Gastroesophageal sphincter (tissue), 4 donors: ENCODE measurements around the gene OR52N5. TPM values are rescaled to one million over a fixed set of nuclear protein-coding genes. Genes with fewer than 3 reads are reported as not detected.

Experiments
- ATAC-seq: fragments of 150-250 bp; one replicate; pipeline ENCODE4 v1.9.1; 2016; ENCODE audit warnings: mild to moderate bottlenecking, moderate library complexity
- H3K27ac ChIP-seq, 4 donors: fragments of 200-600 bp; sonication (generic) in 3 of 4; 1 replicate in 3 of 4; 2 replicates in 1 of 4; pipeline ENCODE4 v1.5.1; 2016 to 2019
- H3K27me3 ChIP-seq: fragments of 200-600 bp; sonication (generic); one replicate; pipeline ENCODE4 v1.5.1; 2019
- H3K36me3 ChIP-seq, 2 donors: fragments of 200-600 bp; sonication (generic); one replicate each; pipeline ENCODE4 v1.5.1; 2019; ENCODE audit warnings: control low read depth in 1 of 2
- H3K4me1 ChIP-seq, 3 donors: fragments of 200-600 bp; sonication (generic); 1 replicate in 2 of 3; 2 replicates in 1 of 3; pipeline ENCODE4 v1.5.1; 2016 to 2019; ENCODE audit warnings: control low read depth in 2 of 3
- H3K4me3 ChIP-seq, 2 donors: fragments of 200-600 bp; sonication (generic); one replicate each; pipeline ENCODE4 v1.5.1; 2019; ENCODE audit warnings: mild to moderate bottlenecking in 1 of 2, moderate library complexity in 1 of 2
- H3K9me3 ChIP-seq, 3 donors: fragments of 200-600 bp; sonication (generic); one replicate each; pipeline ENCODE4 v1.5.1; 2017 to 2019; ENCODE audit warnings: control low read depth in 2 of 3
- EP300 ChIP-seq: sonication (generic); formaldehyde crosslinking; IDR thresholded peaks from one replicate; pipeline ENCODE4 v1.6.1; 2017; ENCODE audit warnings: antibody characterized with exemption, mild to moderate bottlenecking
- POLR2A ChIP-seq, 2 donors: fragments of 450-650 bp; IDR thresholded peaks; one replicate each; pipeline ENCODE4 v1.6.1; 2017; ENCODE audit warnings: antibody characterized with exemption in 2 of 2, mild to moderate bottlenecking in 2 of 2, moderate library complexity in 1 of 2
- POLR2AphosphoS5 ChIP-seq: sonication (generic); formaldehyde crosslinking; IDR thresholded peaks from one replicate; pipeline ENCODE4 v1.6.1; 2017; ENCODE audit warnings: antibody characterized with exemption
- WGBS, 2 donors: methylation state at CpG; one replicate each; pipeline ENCODE4 v1.1.5; 2018; ENCODE audit warnings: low coverage in 1 of 2; 5-methylcytosine and 5-hydroxymethylcytosine counted together
- total RNA-seq, 4 donors: library from RNA; depleted of rRNA; stranded (reverse); fragments of >200 nt; gene quantifications; one replicate each; pipeline ENCODE4 v1.1.0, GENCODE V29; 2016
- TF ChIP-seq, protein P1 (sequence below), 4 experiments: fragments of 200-600 bp in 2 of 4; fragments of 450-650 bp in 2 of 4; sonication (generic) in 1 of 4; IDR thresholded peaks; one replicate each; pipeline ENCODE4 v1.5.1; 2017 to 2019; ENCODE audit warnings: antibody characterized with exemption in 4 of 4, mild to moderate bottlenecking in 2 of 4, moderate library complexity in 2 of 4

OR52N5 gene
- total RNA-seq: under 1 TPM in 1 of 4 donors, not detected in 3; 0.67 TPM

DNA sequence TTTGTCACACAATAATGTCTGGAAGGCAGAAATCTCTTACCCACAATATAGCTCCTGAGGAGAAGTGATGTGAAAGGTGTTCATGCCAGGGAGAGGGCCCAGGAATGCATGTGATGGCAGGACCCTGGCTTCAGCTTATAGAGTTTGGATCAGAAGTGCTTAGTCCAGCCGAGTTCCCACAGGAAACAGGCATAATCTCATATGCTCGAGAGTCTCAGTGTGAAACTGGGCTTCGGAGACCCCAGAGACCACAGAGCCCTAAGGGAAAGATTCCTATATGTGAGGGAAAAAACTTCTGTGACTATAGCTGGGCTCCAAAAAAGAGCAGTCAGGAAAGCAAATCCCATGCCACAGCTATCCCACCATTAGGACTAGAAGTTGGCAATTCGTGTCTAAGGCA is at the start of gene OR52N5:
Gene OR52N5, minus strand, starts transcription at position 101 of the 400 bp plus-strand sequence. CDS start 4,721 bp downstream, outside the sequence.
- Histone ChIP-seq H3K27me3 (no peaks in the 10 kb centered on the region), H3K9me3 (no peaks in the 10 kb centered on the region), H3K36me3 (no peaks in the 10 kb centered on the region), H3K27ac (no peak within 1 kb of the TSS), H3K4me3 (no peak within 1 kb of the TSS), H3K4me1 (no peaks in the 10 kb centered on the region)
- 36 to 75% methylated on average over 1 to 4 of the region's 4 CpGs for WGBS, 2 donors
- TF ChIP-seq EP300 (no peak), POLR2A (IDR thresholded peaks at IDR 0.05) (no peak), POLR2AphosphoS5 (no peak)
- TF ChIP-seq, protein P1, sequence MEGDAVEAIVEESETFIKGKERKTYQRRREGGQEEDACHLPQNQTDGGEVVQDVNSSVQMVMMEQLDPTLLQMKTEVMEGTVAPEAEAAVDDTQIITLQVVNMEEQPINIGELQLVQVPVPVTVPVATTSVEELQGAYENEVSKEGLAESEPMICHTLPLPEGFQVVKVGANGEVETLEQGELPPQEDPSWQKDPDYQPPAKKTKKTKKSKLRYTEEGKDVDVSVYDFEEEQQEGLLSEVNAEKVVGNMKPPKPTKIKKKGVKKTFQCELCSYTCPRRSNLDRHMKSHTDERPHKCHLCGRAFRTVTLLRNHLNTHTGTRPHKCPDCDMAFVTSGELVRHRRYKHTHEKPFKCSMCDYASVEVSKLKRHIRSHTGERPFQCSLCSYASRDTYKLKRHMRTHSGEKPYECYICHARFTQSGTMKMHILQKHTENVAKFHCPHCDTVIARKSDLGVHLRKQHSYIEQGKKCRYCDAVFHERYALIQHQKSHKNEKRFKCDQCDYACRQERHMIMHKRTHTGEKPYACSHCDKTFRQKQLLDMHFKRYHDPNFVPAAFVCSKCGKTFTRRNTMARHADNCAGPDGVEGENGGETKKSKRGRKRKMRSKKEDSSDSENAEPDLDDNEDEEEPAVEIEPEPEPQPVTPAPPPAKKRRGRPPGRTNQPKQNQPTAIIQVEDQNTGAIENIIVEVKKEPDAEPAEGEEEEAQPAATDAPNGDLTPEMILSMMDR (IDR thresholded peaks at IDR 0.05): no peak
- no peak for ATAC-seq

DNA sequence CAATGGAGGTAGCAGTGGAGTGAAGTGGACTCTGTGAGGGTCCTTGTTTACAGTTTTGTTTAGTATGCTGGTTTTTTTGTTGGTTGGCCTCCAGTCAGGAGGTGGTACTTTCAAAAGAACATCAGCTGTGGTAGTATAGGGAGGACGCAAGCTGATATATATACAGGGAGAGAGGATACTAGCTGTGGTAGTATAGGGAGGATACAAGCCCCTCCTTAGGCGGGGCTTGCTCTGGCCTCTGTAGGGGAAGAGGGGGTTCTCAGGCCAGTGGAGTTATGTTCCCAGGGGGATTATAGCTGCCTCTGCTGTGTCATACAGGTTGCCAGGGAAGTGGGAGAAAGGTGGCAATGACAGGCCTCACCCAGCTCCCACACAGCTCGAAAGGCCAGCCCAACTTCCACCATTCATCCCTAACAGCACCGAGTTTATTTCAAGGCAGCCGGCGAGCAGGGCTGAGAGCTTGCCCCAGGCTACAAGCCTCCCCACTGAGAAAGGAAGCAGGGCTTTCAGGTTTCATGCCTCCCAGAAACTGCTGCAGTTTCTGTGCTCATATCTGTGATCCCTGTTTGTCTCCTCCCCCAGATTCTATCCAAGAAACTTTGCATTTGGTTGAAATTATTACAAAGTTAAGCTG is 48.2 kb upstream of the OR52N5 start:
- no peak for ATAC-seq
- Histone ChIP-seq H3K9me3 (peaks cover 0 to 6% (median 0%) of the 10 kb centered on the region in 3 donors), H3K4me3 (no peak overlapping the region), H3K27ac (no peak overlapping the region), H3K27me3 (peaks cover 5% of the 10 kb centered on the region), H3K4me1 (no peaks in the 10 kb centered on the region), H3K36me3 (no peaks in the 10 kb centered on the region)
- TF ChIP-seq POLR2A (IDR thresholded peaks at IDR 0.05) (no peak), POLR2AphosphoS5 (no peak)
- TF ChIP-seq, protein P1 (IDR thresholded peaks at IDR 0.05): no peak
- 80 to 100% methylated on average over 2 of the region's 6 CpGs for WGBS, 2 donors

DNA sequence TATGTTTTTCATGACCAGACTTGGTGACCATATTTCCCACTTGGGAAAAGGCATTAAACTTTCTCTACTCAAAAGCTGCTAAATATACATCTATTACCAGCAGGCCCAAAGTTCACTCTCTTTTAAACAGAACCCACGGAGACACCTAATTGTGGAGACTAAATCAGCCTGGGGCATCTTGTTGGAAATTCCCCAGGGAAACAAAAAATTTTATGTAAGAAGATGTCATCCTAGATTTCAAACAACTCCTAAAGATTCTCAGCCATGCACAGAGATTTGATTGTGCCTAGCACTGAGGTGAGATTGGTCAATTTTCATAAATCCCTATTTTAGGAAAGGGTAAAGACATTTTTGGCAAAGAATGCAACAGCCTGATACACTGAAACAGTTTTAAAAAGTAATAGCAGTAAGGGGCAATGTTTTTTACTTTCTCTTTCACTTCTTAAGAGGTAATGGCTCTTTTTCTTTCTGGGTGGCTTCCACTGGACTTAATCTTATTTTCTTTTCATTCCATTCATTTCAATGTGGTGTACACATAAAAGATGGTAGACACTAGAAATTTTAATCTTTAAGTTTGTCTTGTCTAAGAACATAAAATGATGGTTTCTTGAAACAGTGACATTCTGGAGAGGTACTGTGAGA is 35.2 kb upstream of the OR52N5 start:
- 7 to 40% methylated on average over 1 of the region's 1 CpG for WGBS, 2 donors
- no peak overlapping the region for H3K27ac ChIP-seq
- ATAC-seq: no peak
- no peaks in the 10 kb centered on the region for H3K36me3 ChIP-seq
- H3K9me3 ChIP-seq: no peaks in the 10 kb centered on the region
- no peak overlapping the region for H3K4me3 ChIP-seq
- TF ChIP-seq, protein P1 (IDR thresholded peaks at IDR 0.05): no peak
- no peak for TF ChIP-seq POLR2AphosphoS5
- peaks cover 0 to 7% (median 0%) of the 10 kb centered on the region in 3 donors for H3K4me1 ChIP-seq
- H3K27me3 ChIP-seq: no peaks in the 10 kb centered on the region

DNA sequence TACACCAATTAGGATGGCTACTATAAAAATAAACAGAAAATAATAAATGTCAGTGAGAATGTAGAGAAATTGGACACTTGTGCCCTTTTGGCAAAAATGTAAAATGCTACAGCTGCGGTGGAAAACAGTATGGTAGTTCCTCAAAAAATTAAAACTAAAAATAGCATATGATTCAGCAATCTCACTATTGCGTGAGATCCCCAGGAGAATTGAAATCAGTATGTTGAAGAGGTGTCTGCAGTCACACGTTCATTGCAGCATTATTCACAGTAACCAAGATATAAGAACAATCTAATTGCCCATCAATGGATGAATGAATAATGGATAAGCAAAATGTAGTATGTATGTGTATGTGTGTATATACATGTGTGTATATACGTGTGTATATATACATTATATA is 32.4 kb upstream of the OR52N5 start:
- TF ChIP-seq POLR2A (IDR thresholded peaks at IDR 0.05) (no peak), EP300 (no peak), POLR2AphosphoS5 (no peak)
- TF ChIP-seq, protein P1 (IDR thresholded peaks at IDR 0.05): no peak
- no peak overlapping the region for H3K27ac ChIP-seq
- H3K4me3 ChIP-seq: no peak overlapping the region
- H3K27me3 ChIP-seq: no peaks in the 10 kb centered on the region
- H3K36me3 ChIP-seq: no peaks in the 10 kb centered on the region
- H3K9me3 ChIP-seq: no peaks in the 10 kb centered on the region
- WGBS, 2 donors: 39 to 53% methylated on average over 4 of the region's 4 CpGs
- no peak for ATAC-seq
- H3K4me1 ChIP-seq: peaks cover 0 to 7% (median 0%) of the 10 kb centered on the region in 3 donors
